IMR-90 (cell line): Measurements from ENCODE around the gene JMJD7. TPM values are rescaled to one million over a fixed set of nuclear protein-coding genes. Genes with fewer than 3 reads are reported as not detected.

Experiments used
- ATAC-seq: fragments of 200-7000 bp; cut with Tn5 transposase; 2 replicates; pipeline ENCODE4 v1.9.1; 2020; ENCODE audit warnings: low read depth, mild to moderate bottlenecking, moderate library complexity
- BruUV-seq: library from RNA; stranded (reverse); fragments of 400-500 nt; replicated peaks from 2 replicates; lab custom pipeline; 2021; lab: Mats Ljungman, UMichigan
- CTCF ChIA-PET: fragments of 300-600 bp; formaldehyde crosslinking; extraction: SDS; loops from one replicate; lab custom pipeline; 2021; ENCODE audit warnings: antibody characterized with exemption; lab: Yijun Ruan, JAX
- POLR2A ChIA-PET: fragments of 300-600 bp; sonication (Branson Sonifier 250); formaldehyde crosslinking; loops from one replicate; lab custom pipeline; 2022; ENCODE audit warnings: antibody characterized with exemption; ENCODE audit not compliant: unreplicated experiment; lab: Charles Lee
- DNase-seq: peaks from one replicate; pipeline ENCODE4 v3.0.0; 2013
- H2AFZ ChIP-seq: replicated peaks from 2 replicates; pipeline ENCODE3; 2013; ENCODE audit warnings: low read length, mild to moderate bottlenecking; ENCODE audit not compliant: poor library complexity
- H2AK5ac ChIP-seq: 2 replicates; pipeline ENCODE4 v1.6.1; 2013; ENCODE audit warnings: low read depth, low read length, inconsistent platforms
- H2AK9ac ChIP-seq: replicated peaks from 2 replicates; pipeline ENCODE3; 2013; ENCODE audit warnings: mild to moderate bottlenecking, low read depth, low read length, moderate library complexity; ENCODE audit not compliant: poor library complexity
- H2BK120ac ChIP-seq: 2 replicates; pipeline ENCODE4 v1.6.1; 2013; ENCODE audit warnings: low read depth, low read length, inconsistent platforms
- H2BK15ac ChIP-seq: 3 replicates; pipeline ENCODE4 v1.6.1; 2013; ENCODE audit warnings: low read depth, low read length, inconsistent platforms
- H2BK20ac ChIP-seq: 2 replicates; pipeline ENCODE4 v1.6.1; 2013; ENCODE audit warnings: low read depth, mild to moderate bottlenecking, inconsistent platforms, low read length, moderate library complexity
- H2BK5ac ChIP-seq: 2 replicates; pipeline ENCODE4 v1.6.1; 2013; ENCODE audit warnings: mild to moderate bottlenecking, low read depth, low read length, inconsistent platforms; ENCODE audit not compliant: poor library complexity, severe bottlenecking
- H3K14ac ChIP-seq: replicated peaks from 2 replicates; pipeline ENCODE4 v1.6.1; 2013; ENCODE audit warnings: low read depth, low read length, inconsistent platforms
- H3K18ac ChIP-seq: 2 replicates; pipeline ENCODE4 v1.6.1; 2013; ENCODE audit warnings: low read depth, low read length, control low read depth
- H3K23ac ChIP-seq: 2 replicates; pipeline ENCODE4 v1.6.1; 2013; ENCODE audit warnings: low read depth, low read length, inconsistent platforms
- H3K27ac ChIP-seq: 2 replicates; pipeline ENCODE4 v1.5.1; 2013; ENCODE audit warnings: mild to moderate bottlenecking, control low read depth, low read length; ENCODE audit not compliant: insufficient read depth
- H3K27me3 ChIP-seq: 2 replicates; pipeline ENCODE4 v1.6.1; 2013; ENCODE audit warnings: low read length; ENCODE audit not compliant: control insufficient read depth, insufficient read depth
- H3K36me3 ChIP-seq: 2 replicates; pipeline ENCODE4 v1.6.1; 2013; ENCODE audit warnings: low read length, mixed read lengths; ENCODE audit not compliant: control insufficient read depth, insufficient read depth
- H3K4ac ChIP-seq: 2 replicates; pipeline ENCODE4 v1.6.1; 2013; ENCODE audit warnings: low read depth, low read length, inconsistent platforms
- H3K4me1 ChIP-seq: 2 replicates; pipeline ENCODE4 v1.6.1; 2013; ENCODE audit warnings: low read length, mixed read lengths; ENCODE audit not compliant: control insufficient read depth, insufficient read depth
- H3K4me2 ChIP-seq: 2 replicates; pipeline ENCODE4 v1.6.1; 2013; ENCODE audit warnings: low read depth, mild to moderate bottlenecking, control low read depth, low read length, moderate library complexity
- H3K4me3 ChIP-seq: 2 replicates; pipeline ENCODE4 v1.5.1; 2013; ENCODE audit warnings: low read depth, mild to moderate bottlenecking, control low read depth, low read length, moderate library complexity; ENCODE audit not compliant: insufficient read depth
- H3K56ac ChIP-seq: 2 replicates; pipeline ENCODE4 v1.6.1; 2013; ENCODE audit warnings: low read length, inconsistent platforms; ENCODE audit not compliant: insufficient read depth; ENCODE audit errors: extremely low read depth
- H3K79me1 ChIP-seq, 2 experiments: 2 replicates each; pipeline ENCODE4 v1.6.1; 2013; ENCODE audit warnings: low read length in 2 of 2, inconsistent platforms in 1 of 2, low read depth in 1 of 2
- H3K9ac ChIP-seq: 2 replicates; pipeline ENCODE4 v1.6.1; 2013; ENCODE audit warnings: low read depth, low read length, control low read depth
- H3K9me1 ChIP-seq: 2 replicates; pipeline ENCODE4 v1.6.1; 2013; ENCODE audit warnings: low read length, inconsistent platforms; ENCODE audit not compliant: insufficient read depth
- H3K9me3 ChIP-seq: 2 replicates; pipeline ENCODE4 v1.6.1; 2013; ENCODE audit warnings: low read length; ENCODE audit not compliant: control insufficient read depth, insufficient read depth
- H4K20me1 ChIP-seq: 2 replicates; pipeline ENCODE4 v1.6.1; 2013; ENCODE audit warnings: low read length, inconsistent platforms; ENCODE audit not compliant: insufficient read depth
- H4K5ac ChIP-seq: 2 replicates; pipeline ENCODE4 v1.6.1; 2013; ENCODE audit warnings: mild to moderate bottlenecking, low read depth, low read length, control low read depth
- H4K8ac ChIP-seq, 2 experiments: 2 replicates each; pipeline ENCODE4 v1.6.1; 2013; ENCODE audit warnings: low read depth in 2 of 2, low read length in 2 of 2, control low read depth in 1 of 2, inconsistent platforms in 1 of 2
- H4K91ac ChIP-seq: 2 replicates; pipeline ENCODE4 v1.6.1; 2013; ENCODE audit warnings: low read depth, low read length, inconsistent platforms; ENCODE audit not compliant: insufficient read depth
- BHLHE40 ChIP-seq: fragments of 150-350 bp; IDR thresholded peaks from 2 replicates; pipeline ENCODE4 v1.6.1; 2016; ENCODE audit warnings: mild to moderate bottlenecking, low read depth, low read length
- CHD1 ChIP-seq: IDR thresholded peaks from 2 replicates; pipeline ENCODE4 v1.6.1; 2012; ENCODE audit warnings: low read depth, low read length, improper control_type of control experiment
- CTCF ChIP-seq: conservative IDR thresholded peaks from 2 replicates; pipeline ENCODE4 v1.5.1; 2012; ENCODE audit warnings: mild to moderate bottlenecking, low read depth, low read length, improper control_type of control experiment
- ELK1 ChIP-seq: fragments of 150-350 bp; IDR thresholded peaks from 2 replicates; pipeline ENCODE4 v1.6.1; 2016; ENCODE audit warnings: low read depth, mild to moderate bottlenecking, low read length, moderate library complexity, borderline replicate concordance
- FOS ChIP-seq: fragments of 150-350 bp; IDR thresholded peaks from 2 replicates; pipeline ENCODE4 v1.6.1; 2016; ENCODE audit warnings: low read depth, low read length
- MAZ ChIP-seq: IDR thresholded peaks from 2 replicates; pipeline ENCODE4 v1.6.1; 2012; ENCODE audit warnings: low read depth, mild to moderate bottlenecking, low read length, improper control_type of control experiment, moderate library complexity, borderline replicate concordance
- MXI1 ChIP-seq: IDR thresholded peaks from 2 replicates; pipeline ENCODE4 v1.6.1; 2012; ENCODE audit warnings: low read depth, mild to moderate bottlenecking, low read length, moderate library complexity, borderline replicate concordance
- NFE2L2 ChIP-seq: fragments of 150-350 bp; IDR thresholded peaks from 2 replicates; pipeline ENCODE4 v1.6.1; 2016; ENCODE audit warnings: low read depth, mild to moderate bottlenecking, low read length
- POLR2A ChIP-seq: IDR thresholded peaks from 2 replicates; pipeline ENCODE4 v1.6.1; 2012; ENCODE audit warnings: mild to moderate bottlenecking, low read depth, low read length
- RAD21 ChIP-seq: IDR thresholded peaks from 2 replicates; pipeline ENCODE4 v1.6.1; 2012; ENCODE audit warnings: low read length, improper control_type of control experiment
- RFX5 ChIP-seq: IDR thresholded peaks from 2 replicates; pipeline ENCODE4 v1.8.0; 2012; ENCODE audit warnings: low read depth, mild to moderate bottlenecking, low read length, moderate library complexity
- SMC3 ChIP-seq: fragments of 150-350 bp; IDR thresholded peaks from 2 replicates; pipeline ENCODE4 v1.6.1; 2016; ENCODE audit warnings: low read depth, mild to moderate bottlenecking, antibody characterized with exemption, low read length, moderate library complexity
- WGBS, 2 experiments: methylation state at CpG; one replicate each; pipeline versions ENCODE4 v1.1.5 to v1.1.7; 2013; ENCODE audit warnings: missing lambda C conversion rate in 2 of 2; ENCODE audit not compliant: insufficient read length in 1 of 2; ENCODE audit errors: extremely low coverage in 2 of 2; 5-methylcytosine and 5-hydroxymethylcytosine counted together
- dilution Hi-C: fragments of 300-500 bp; cut with HindIII; formaldehyde crosslinking; loops from one replicate; pipeline ENCODE4 v1.14.3; 2018; ENCODE audit warnings: low sequenced_read_pairs; ENCODE audit not compliant: unreplicated experiment
- in situ Hi-C: fragments of 300-500 bp; cut with MboI; formaldehyde crosslinking; loops from 3 replicates; pipeline ENCODE4 v1.14.3; 2019; ENCODE audit warnings: low sequenced_read_pairs, inconsistent platforms, mixed read lengths
- intact Hi-C: fragments of 100-400 bp; cut with micrococcal nuclease; formaldehyde crosslinking; loops from 2 replicates; pipeline ENCODE4 v1.10.0; 2022
- polyA plus RNA-seq, 3 experiments: library from polyadenylated mRNA; depleted of rRNA; stranded (reverse); fragments of >200 nt; gene quantifications; 2 replicates each; pipeline ENCODE4 v1.2.3, GENCODE V29; 2012; ENCODE audit warnings: low replicate concordance in 1 of 3
- total RNA-seq: library from RNA; depleted of rRNA; stranded (reverse); fragments of >200 nt; gene quantifications from 2 replicates; pipeline ENCODE4 v1.2.3, GENCODE V29; 2012
- TF ChIP-seq, protein P1 (sequence below): fragments of 150-350 bp; IDR thresholded peaks from 2 replicates; pipeline ENCODE4 v1.6.1; 2017; ENCODE audit warnings: mild to moderate bottlenecking, antibody characterized with exemption, low read length, low read depth

JMJD7 gene
- total and polyA plus RNA-seq, 2 of the 4 experiments (the other 2 are of a cell fraction) = 5.0 to 6.3 TPM

- TF ChIP-seq, protein P1, sequence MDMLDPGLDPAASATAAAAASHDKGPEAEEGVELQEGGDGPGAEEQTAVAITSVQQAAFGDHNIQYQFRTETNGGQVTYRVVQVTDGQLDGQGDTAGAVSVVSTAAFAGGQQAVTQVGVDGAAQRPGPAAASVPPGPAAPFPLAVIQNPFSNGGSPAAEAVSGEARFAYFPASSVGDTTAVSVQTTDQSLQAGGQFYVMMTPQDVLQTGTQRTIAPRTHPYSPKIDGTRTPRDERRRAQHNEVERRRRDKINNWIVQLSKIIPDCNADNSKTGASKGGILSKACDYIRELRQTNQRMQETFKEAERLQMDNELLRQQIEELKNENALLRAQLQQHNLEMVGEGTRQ = no peak
- TF ChIP-seq FOS (no peak), BHLHE40 (no peak)
Measured at GRCh38 chr15:41883484-41883825, 55.6 kb downstream of the JMJD7 start (continued).

GRCh38 chr15:41884458-41884857 is 56.6 kb downstream of the JMJD7 start:
- POLR2A ChIA-PET = no interaction called here
- no peaks in the 10 kb centered on the region for H3K79me1 ChIP-seq
- intact Hi-C loops = no loop called here
- H4K8ac ChIP-seq = no peak overlapping the region
- peaks cover 25% of the 10 kb centered on the region for H3K27me3 ChIP-seq
- no peak overlapping the region for H4K91ac ChIP-seq
- H3K9me3 ChIP-seq = no peaks in the 10 kb centered on the region
- CTCF ChIA-PET = no interaction called here
- DNase-seq = no peak
- no peak overlapping the region for H2AFZ ChIP-seq
- H3K27ac ChIP-seq = no peak overlapping the region
- ATAC-seq = no peak
- no peak overlapping the region for H2AK9ac ChIP-seq
- in situ Hi-C loops = no loop called here
- no peak overlapping the region for H2BK20ac ChIP-seq
- no peak overlapping the region for H4K5ac ChIP-seq
- no peak overlapping the region for H3K9ac ChIP-seq
- no peaks in the 10 kb centered on the region for H3K36me3 ChIP-seq
- H3K14ac ChIP-seq = no peak overlapping the region
- no peak overlapping the region for H3K56ac ChIP-seq
- H3K4ac ChIP-seq = no peak overlapping the region
- dilution Hi-C loops = no loop called here
- BruUV-seq = no TSS peak
- no peak overlapping the region for H3K18ac ChIP-seq
- no peak overlapping the region for H3K4me3 ChIP-seq
- no peak overlapping the region for H2BK15ac ChIP-seq
- H3K4me2 ChIP-seq = no peak overlapping the region
- 0 out of 2 replicates have a peak, but pooled peaks cover 2% of the 10 kb centered on the region for H3K4me1 ChIP-seq
- peaks cover 9% of the 10 kb centered on the region; the same call in 1 of the 2 replicates for H4K20me1 ChIP-seq
- no peak overlapping the region for H2BK5ac ChIP-seq
- H3K23ac ChIP-seq = no peak overlapping the region
- no peak overlapping the region for H2AK5ac ChIP-seq
- 70% methylated on average over 6 of the region's 7 CpGs; no CpG with 5 or more reads in 1 of the 2 experiments for WGBS, 2 experiments
- peaks cover 2% of the 10 kb centered on the region; the same call in 1 of the 2 replicates for H3K9me1 ChIP-seq
- no peak overlapping the region for H2BK120ac ChIP-seq
- TF ChIP-seq, protein P1 = no peak
- TF ChIP-seq NFE2L2 = no peak
- no peak for TF ChIP-seq CHD1
- TF ChIP-seq BHLHE40 = no peak
- TF ChIP-seq SMC3 = no peak
- no peak for TF ChIP-seq MAZ
- no peak for TF ChIP-seq CTCF
- TF ChIP-seq POLR2A = no peak
- no peak for TF ChIP-seq ELK1
- no peak for TF ChIP-seq RFX5
- no peak for TF ChIP-seq MXI1
- TF ChIP-seq RAD21 = no peak
- no peak for TF ChIP-seq FOS
